GM12892 (cell line): ENCODE measurements around the gene SSTR1.

Experiments used
- POLR2A ChIP-seq: IDR thresholded peaks from 2 replicates; pipeline ENCODE4 v1.6.1; 2011; ENCODE audit warnings: low read depth, low read length, control low read depth
- POLR2AphosphoS5 ChIP-seq: IDR thresholded peaks from 2 replicates; pipeline ENCODE4 v1.6.1; 2011; ENCODE audit warnings: low read depth, low read length, control low read depth
- TAF1 ChIP-seq: IDR thresholded peaks from 2 replicates; pipeline ENCODE4 v1.6.1; 2011; ENCODE audit warnings: low read depth, mild to moderate bottlenecking, control low read depth, low read length, borderline replicate concordance

DNA sequence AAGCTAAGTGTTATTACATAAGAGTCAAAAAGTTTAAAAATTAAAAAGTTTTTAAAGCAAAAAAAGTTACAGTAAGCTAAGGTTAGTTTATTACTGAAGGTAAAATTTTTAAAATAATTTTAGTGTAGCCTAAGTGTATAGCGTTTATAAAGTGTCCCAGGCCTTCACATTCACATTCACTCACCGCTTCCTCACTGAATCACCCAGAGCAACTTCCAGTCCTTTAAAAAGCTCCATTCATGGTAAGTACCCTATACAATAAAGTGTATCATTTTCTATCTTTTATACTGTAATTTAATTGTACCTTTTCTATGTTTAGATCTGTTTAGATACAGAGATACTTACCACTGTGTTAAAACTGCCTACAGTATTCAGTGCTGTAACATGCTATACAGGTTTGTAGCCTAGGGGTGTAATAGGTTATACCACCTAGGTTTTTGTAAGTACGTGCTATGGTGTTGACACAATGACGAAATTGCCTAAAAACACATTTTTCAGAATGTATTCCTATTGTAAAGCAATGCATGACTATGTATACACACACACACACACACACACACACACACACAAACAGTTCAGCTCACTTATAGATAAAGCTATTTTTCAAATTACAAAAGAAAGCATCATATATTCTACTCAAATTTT is 44.5 kb downstream of the SSTR1 start:
- TF ChIP-seq TAF1 (no peak), POLR2A (no peak), POLR2AphosphoS5 (no peak)
